Neutrophil (primary cell): ENCODE data around the gene SRRD.

Experiments
- H3K27ac ChIP-seq: fragments of 200-600 bp; sonication (generic); 2 replicates; pipeline ENCODE4 v1.5.1; 2016; ENCODE audit warnings: mild to moderate bottlenecking, moderate library complexity
- H3K27me3 ChIP-seq: fragments of 200-600 bp; sonication (generic); 2 replicates; pipeline ENCODE4 v1.6.0; 2016; ENCODE audit warnings: mild to moderate bottlenecking
- H3K36me3 ChIP-seq: fragments of 200-600 bp; sonication (generic); 2 replicates; pipeline ENCODE4 v1.5.1; 2017
- H3K4me1 ChIP-seq, 2 experiments: fragments of 200-600 bp in 1 of 2; sonication (generic) in 1 of 2; 1 replicate in 1 of 2; 2 replicates in 1 of 2; pipeline versions ENCODE4 v1.5.1 to v1.6.1; 2013 to 2016; ENCODE audit warnings: low read depth in 1 of 2, low read length in 1 of 2, mild to moderate bottlenecking in 1 of 2, moderate library complexity in 1 of 2; ENCODE audit not compliant: control insufficient read depth in 1 of 2, insufficient read depth in 1 of 2
- H3K4me3 ChIP-seq, 2 experiments: fragments of 200-600 bp in 1 of 2; sonication (generic) in 1 of 2; 1 replicate in 1 of 2; 2 replicates in 1 of 2; pipeline ENCODE4 v1.5.1; 2013 to 2016; ENCODE audit warnings: low read depth in 1 of 2, low read length in 1 of 2, mild to moderate bottlenecking in 1 of 2, moderate library complexity in 1 of 2
- H3K9me3 ChIP-seq: fragments of 200-600 bp; sonication (generic); 2 replicates; pipeline ENCODE4 v1.5.1; 2016
- CTCF ChIP-seq: fragments of 200-600 bp; sonication (generic); IDR thresholded peaks from 2 replicates; pipeline ENCODE4 v1.5.1; 2016; ENCODE audit warnings: antibody characterized with exemption

The SRRD gene

DNA sequence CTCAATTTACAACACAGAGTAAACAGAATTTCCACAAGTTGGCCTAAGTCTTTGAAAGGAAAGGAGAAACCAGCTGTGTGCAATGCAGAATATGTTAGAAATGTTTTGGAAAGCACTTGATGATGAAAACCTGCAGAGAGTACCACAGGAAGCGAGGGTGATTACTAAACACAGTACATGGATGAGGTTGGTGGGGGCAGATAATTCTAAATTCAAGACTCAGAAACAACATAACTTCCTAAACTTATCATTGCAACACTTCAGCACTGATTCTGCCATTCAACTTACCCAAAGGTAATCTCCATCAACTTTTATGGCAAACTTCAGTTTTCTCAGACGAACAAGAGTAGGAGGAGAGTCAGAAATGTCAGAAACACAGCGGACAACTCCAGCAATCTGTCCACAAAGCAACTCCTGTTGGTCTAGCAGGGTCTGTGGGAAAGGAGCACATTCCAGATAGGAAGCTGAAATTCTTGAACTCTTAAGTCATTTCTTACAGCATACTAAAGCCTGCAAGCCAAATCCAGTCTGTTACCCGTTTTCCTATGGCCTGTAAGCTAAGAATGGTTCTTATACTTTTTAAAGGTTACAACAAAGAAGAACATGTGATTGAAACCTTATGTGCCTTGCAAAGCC is 6.9 kb upstream of the SRRD start:
- Histone ChIP-seq H3K36me3 (peaks cover 10% of the 10 kb centered on the region), H3K27me3 (no peaks in the 10 kb centered on the region), H3K4me1 (peaks cover 66 to 67% of the 10 kb centered on the region in 2 experiments), H3K27ac (peak overlapping the region; percentile 68), H3K4me3 (no peak overlapping the region), H3K9me3 (no peaks in the 10 kb centered on the region)
- TF ChIP-seq CTCF, result no peak

GRCh38 chr22:26477341-26477731 is 6.3 kb upstream of the SRRD start:
- TF ChIP-seq CTCF, result no peak
- Histone ChIP-seq H3K27ac (peak overlapping the region; percentile 68), H3K4me1 (peaks cover 66 to 67% of the 10 kb centered on the region in 2 experiments), H3K36me3 (peaks cover 5% of the 10 kb centered on the region), H3K27me3 (no peaks in the 10 kb centered on the region), H3K9me3 (no peaks in the 10 kb centered on the region), H3K4me3 (no peak overlapping the region)

GRCh38 chr22:26479043-26479791 is 4.5 kb upstream of the SRRD start:
- Histone ChIP-seq H3K4me3 (peak overlapping the region in 1 of 2 experiments; percentile 37), H3K27ac (peak overlapping the region; percentile 50), H3K27me3 (no peaks in the 10 kb centered on the region), H3K9me3 (no peaks in the 10 kb centered on the region), H3K36me3 (no peaks in the 10 kb centered on the region), H3K4me1 (peaks cover 80% of the 10 kb centered on the region in 2 experiments)
- no peak for TF ChIP-seq CTCF

GRCh38 chr22:26479792-26480610 is 3.7 kb upstream of the SRRD start:
- H3K27me3 ChIP-seq, result no peaks in the 10 kb centered on the region
- peak overlapping the region in 1 of 2 experiments; percentile 37 for H3K4me3 ChIP-seq
- H3K9me3 ChIP-seq, result no peaks in the 10 kb centered on the region
- no peaks in the 10 kb centered on the region for H3K36me3 ChIP-seq
- H3K4me1 ChIP-seq, result peaks cover 80 to 81% of the 10 kb centered on the region in 2 experiments
- TF ChIP-seq CTCF, result no peak
- peak overlapping the region; percentile 50 for H3K27ac ChIP-seq

DNA sequence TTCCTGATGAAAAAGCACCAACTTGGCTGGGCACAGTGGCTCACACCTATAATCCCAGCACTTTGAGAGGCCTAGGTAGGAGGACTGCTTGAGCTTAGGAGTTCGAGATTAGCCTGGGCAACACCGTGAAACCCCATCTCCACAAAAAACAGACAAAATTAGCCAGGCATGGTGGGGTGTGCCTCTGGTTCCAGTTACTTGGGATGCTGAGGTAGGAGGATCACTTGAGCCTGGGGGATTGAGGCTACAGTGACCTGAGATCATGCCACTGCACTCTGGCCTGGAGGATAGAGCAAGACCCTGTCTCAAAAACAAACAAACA is 3.1 kb upstream of the SRRD start:
- no peak overlapping the region for H3K27ac ChIP-seq

More for the DNA sequence above, 3.1 kb upstream of the SRRD start:
- Histone ChIP-seq H3K4me3 (no peak overlapping the region), H3K9me3 (no peaks in the 10 kb centered on the region), H3K4me1 (peaks cover 74 to 75% of the 10 kb centered on the region in 2 experiments), H3K27me3 (no peaks in the 10 kb centered on the region), H3K36me3 (no peaks in the 10 kb centered on the region)
- TF ChIP-seq CTCF, result no peak
